Activated CD4-positive, alpha-beta T cell treated with anti-CD3 and anti-CD28 coated beads, Interleukin-2, amount 50 U/mL, for 4 hours (primary cell): ENCODE data around the gene SLC9A4.

ENCODE experiments used
- DNase-seq, 2 experiments: peaks; one replicate each; pipeline ENCODE4 v3.0.0-alpha.2; 2020

The SLC9A4 gene

DNA sequence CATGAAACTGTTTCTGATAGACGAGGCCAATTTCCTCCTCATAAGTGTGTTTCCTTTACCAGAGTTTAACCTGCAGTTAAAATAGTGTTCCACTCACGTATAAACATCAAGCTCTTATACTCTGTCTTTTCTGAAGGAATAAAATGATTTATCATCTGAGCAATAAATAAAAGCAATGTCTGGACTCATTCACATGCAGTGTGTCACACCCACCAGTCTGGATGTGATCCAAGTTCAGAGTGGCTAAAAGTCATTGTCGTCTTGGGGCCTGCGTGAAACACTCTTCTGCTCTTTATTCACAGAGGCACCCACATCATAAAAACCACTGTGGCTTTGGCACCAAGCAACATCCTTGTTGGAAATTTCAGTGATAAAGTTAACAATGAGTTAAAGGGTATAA is 19.5 kb upstream of the SLC9A4 start:
- DNase-seq, result no peak

DNA sequence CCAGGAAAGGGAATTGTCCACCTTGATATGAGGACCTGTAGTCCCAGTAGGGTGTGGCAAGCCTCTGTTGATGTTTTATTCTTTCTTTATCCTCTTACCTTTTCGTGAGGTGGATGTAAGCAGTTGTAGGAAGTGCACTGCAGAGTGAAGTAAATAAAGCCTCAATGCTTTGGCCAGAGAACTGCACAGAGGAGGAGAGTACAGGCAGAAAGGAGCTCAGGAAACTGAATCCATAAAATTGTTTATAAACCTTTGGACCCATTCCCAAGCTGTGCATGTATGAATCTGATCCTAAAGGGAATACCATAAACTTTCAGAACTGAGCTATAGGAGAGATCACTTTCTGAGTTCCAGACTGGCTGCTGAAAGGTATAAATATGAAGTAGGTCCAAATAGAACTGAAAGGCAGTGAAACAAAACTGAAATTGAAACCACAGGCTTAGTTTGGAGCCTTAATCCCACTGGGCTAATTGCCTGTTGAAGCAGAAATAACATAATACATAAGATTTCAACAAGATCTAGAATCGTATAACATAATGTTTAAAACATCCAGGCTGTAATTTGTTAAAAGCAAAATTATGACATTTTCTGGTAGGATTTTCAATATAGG is 17.9 kb upstream of the SLC9A4 start:
- DNase-seq, result no peak

DNA sequence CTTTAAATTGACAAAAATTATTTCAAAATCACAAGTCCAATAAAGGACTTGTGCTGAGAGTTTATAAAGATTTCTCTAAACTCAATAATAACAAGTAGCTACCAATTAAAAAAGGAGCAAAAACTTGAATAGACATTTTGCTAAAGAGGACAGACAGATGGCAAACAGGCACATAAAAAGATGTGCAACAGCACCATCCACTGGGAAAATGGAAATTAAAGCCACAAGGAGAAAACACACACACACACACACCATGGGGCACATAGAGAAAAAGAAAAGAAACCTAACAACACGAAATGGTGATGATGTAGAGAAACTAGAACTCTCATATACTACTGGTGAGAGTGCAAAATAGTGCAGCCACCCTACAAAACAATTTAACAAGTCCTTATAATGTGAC is 12.6 kb upstream of the SLC9A4 start:
- DNase-seq, result no peak

DNA sequence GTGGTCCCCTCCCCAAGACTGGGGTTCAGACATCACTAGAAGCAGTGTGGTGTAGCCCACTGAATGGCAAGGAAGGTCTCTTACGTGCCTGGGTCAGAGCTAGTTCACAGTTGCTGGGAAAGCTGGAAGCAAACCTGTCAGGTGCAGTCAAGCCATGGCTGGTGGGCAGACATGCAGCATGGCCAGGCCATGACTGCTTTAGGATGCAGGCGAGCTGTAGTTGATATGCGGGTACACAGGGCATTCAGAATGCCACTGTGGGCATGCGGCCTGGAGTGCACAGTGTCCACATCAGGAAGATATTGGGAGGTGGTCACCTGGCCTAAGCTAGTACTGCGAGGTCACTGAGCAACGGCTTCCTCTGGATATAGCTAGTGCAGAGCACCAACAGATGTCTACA is 11.8 kb upstream of the SLC9A4 start:
- no peak for DNase-seq

DNA sequence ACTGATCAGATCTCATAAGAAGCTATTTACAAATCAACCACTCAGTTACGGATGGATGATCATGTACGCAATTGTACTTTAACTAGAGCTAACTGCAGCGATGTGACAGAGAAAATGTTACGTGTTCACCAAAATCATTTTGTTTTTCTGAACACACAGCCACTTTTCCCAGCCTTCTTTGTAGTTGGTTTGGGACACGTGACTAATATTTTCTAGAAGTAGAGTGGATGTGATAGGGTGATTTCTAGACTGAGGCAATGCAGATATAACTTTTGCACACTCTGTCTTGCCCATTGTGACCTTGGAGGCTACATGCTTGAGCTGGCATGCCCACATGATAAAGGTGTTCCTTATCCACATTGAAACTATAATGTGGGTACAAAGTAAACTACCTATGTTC is 9.9 kb upstream of the SLC9A4 start:
- no peak for DNase-seq

DNA sequence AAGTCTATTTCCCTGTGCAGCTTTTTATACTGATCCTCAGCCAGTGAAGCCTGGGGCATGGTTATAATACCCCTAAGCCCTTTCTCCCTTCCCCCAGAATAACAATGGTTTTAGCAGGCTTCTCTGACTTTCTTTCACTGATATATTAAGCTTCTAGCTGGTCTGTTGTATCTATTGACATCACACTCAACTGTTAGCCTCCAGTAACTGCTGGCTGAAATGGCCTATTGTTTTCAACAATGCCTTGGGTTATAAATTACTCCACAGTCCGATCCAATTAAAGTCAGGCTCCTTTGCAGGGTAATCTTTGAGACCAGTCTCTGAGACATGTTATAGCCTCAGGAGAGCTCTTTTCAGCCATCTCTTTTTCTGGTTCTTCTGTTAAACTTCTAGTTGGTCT is 2.9 kb upstream of the SLC9A4 start:
- no peak for DNase-seq

DNA sequence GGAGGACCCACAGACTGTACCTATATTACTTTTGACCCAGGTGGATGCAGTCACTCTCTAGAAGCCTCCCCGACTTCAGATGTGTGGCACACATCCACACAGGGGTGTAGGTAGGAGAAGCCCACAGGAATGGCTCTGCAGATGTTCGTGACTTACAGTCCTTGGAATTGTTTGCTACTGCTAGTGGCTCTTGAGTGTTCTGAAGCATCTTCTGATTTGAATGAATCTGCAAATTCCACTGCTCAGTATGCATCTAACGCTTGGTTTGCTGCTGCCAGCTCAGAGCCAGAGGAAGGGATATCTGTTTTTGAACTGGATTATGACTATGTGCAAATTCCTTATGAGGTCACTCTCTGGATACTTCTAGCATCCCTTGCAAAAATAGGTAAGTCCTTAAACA is 605 bp downstream of the SLC9A4 start:
- DNase-seq, result no peak

DNA sequence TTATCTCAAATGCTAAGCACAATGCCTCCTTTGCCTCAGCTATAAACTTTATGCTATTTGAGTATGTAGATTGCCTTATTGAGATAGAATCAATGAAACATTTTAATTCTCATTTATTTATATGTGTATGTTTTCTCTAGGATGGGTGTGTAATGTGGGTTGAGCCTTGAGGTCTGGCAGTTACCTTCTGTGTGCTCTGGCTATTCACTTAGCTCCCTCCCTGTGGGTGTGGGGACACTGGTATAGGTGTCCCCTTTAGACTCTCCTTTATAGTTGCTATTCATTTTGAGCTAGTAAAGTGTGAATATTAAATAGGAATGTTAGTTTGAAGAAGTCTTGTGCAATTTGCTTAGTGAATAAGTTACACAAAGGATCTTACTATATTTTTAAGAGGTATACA is 1.8 kb downstream of the SLC9A4 start:
- DNase-seq, result no peak

DNA sequence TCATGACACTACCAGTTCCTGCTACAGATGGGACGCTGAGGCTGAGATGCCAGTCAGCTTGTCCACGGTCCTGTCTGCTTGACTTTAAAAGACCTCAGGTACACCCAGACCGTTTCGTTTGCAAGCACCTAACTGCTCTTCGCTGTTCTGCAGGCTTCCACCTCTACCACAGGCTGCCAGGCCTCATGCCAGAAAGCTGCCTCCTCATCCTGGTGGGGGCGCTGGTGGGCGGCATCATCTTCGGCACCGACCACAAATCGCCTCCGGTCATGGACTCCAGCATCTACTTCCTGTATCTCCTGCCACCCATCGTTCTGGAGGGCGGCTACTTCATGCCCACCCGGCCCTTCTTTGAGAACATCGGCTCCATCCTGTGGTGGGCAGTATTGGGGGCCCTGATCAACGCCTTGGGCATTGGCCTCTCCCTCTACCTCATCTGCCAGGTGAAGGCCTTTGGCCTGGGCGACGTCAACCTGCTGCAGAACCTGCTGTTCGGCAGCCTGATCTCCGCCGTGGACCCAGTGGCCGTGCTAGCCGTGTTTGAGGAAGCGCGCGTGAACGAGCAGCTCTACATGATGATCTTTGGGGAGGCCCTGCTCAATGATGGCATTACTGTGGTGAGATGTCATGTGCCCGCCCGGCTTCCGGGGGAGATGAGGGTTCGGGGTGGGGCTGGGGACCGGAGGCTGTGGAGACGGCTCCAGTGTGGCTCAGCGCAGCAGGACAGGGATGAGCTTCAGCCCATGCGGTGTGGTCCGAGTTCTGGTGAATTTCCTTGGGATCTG is 5.9 kb downstream of the SLC9A4 start:
- DNase-seq, result no peak

DNA sequence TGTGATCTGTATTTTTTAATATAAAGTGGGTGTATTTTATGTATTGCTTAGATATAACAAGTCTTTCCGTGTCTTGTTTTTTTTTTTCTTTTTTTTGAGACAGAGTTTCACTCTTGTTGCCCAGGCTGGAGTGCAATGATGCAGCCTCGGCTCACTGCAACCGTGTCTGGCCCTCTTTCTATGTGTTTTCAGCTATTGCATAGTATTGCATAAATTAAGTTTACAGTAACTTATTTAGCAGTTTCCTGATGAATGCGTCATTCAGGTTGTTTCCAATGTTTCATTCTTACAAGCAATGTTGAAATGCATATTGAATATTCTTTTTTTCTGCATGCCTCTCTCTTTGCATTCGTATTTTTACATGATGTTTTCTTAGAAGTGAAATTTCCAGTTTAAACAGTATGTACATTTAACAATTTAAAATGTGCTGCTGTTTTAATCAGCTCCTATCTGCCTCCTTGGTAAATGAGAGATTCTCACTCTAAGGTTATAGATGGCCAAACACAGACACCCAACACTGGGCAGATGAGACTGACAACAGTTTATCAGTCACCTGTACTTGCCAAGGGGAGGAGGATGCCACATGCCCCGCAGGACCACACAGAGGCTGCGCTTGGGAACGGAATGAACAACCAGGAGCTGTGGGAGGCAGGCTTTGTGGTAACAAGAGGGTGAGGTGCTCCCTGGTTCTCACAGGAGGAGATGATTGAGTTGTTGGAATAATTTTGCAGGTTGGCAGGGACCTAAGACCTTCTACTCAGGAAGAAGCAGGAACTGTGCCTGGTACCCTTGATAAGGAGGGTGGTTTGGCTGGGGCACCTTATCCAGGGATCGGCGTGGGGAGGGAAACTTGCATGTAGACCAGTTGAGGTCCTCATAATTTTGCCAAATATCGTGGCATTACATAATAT is 7.5 kb downstream of the SLC9A4 start:
- DNase-seq, result no peak

DNA sequence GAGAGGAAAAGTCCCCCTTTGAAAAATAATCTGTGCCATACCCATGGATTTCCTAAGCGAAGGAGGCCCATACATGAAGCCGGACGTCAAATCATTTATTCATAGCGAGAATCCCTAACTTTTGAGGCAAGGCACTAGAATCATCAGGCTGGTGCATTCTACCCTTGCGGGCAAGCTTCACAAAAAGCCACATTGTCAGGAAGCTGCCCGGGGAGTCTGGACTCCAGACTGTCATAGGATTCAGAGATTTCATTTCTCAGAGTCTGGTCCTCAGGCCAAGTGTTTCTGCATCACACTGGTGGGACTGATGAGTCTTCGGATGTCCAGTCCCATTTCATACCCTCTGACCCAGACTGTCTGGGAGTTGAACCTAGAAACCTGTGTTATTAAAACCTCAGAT is 8.9 kb downstream of the SLC9A4 start:
- DNase-seq, result no peak

DNA sequence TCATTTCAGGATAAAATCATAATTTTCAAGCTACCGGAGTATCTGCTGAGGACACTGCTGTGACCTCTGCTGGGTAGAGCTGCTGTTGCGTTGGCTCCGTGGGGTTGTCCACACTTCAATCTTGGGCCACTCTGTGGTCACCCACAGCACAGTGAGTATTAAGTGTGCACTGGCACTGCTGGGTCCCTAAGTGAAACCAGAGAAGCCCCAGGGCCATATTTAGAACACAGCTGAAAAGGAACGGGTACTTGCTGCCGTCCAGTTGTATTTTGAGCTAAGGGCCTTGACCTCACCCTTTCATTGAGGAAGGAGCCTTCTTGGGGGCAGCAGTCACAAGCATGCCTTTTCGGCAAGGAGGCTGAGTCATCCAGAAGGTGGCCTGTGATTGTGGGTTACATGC is 10.1 kb downstream of the SLC9A4 start:
- no peak for DNase-seq

DNA sequence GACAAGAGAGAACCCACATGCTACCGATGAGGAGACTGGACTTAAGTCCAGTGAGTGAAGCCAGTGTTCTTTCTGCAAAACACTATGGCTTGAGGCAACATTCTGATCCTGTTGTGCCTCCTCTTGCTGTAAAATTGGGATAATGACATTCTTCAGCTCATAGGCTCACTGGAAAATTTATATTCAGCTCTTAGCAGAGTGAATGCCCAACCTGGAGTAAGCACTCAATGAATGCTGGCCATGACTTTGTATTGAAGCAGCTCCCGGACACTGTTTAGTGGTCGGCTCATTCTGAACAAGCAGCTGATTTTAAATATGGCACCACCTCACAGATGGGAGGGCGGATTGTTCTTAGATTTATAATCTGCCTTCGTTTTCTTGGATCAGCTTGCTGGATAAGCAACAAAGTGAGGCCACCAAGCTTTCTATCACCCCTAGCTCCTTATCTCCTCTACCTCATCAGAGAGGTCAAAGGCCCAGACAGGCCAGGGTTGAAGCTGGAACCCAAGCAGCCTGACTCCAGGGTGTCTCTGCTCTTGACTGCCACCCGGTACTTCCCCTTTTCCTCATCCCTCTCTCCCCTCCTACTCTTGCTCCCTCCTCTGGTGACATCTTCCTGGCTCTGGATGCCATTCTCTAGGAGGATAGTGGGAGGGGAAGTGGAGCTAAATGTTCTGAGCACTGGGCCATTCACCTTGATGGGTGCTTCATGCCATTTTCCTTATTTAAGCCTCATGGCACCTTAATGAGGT is 11.5 kb downstream of the SLC9A4 start:
- DNase-seq, result no peak

DNA sequence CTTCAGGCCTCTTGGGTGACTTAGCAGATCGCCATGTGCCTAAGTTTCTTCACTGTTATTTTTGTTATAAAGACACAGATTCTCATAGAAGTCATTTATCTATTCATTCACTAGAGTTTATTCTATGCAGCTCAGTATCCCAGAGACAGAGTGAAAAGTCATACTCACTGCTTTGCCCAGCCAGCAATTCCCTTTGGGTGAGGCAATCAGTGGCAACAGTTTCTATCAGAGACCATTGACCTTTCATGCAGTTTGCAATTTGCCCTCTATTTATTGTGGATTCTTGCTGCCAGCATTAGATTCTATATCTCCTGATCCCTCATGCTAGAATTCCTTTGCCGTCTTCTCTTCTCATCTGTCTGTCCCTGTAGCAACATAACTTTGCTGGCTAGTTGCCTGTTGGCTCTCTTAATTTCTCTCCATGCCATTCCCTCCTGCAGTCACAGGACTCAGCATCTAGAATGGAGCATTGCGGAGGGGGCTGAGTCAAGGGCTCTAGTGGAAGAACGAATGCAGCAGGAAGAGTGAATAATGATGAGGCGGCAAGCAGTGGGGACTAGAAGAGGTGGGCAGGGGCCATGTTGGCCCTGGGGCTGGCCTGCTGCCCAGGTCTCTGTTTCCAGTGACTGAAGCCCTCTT is 12.2 kb downstream of the SLC9A4 start:
- no peak for DNase-seq

DNA sequence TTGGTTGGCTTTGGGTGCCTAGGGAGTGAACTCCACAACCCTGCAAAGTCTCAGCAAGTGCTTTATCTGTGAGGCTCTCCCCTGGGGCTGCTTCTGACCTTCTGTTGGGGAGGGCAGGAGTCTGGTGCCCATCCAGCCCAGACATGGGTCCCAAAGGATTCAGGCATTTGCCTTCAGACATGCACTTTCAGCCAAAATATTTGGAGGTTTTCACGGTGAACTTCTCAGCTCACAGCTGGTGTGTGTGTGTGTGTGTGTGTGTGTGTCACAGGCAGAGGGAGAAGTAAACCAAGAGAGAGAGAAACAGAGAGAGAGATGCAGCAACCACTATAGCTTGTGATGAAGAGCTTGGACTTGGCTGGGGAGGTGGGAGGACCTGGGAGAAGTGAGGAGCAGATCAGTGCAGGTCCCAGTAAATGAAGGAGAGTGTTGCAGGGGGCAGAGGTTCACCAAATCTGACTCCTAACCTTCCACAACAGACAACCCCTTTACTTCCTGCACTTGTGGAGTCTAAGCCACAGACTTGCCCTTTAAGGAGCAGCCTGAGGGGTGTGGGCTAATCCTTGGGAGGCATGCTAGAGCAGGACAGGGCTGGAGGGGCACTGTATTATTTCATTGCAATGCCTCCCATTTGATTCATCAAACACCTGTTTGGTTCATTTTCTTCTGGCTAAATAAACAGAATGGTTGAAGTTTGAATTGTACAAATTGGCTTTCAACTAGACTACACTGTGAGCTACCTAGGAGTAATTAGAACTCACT is 14.1 kb downstream of the SLC9A4 start:
- DNase-seq, result no peak

DNA sequence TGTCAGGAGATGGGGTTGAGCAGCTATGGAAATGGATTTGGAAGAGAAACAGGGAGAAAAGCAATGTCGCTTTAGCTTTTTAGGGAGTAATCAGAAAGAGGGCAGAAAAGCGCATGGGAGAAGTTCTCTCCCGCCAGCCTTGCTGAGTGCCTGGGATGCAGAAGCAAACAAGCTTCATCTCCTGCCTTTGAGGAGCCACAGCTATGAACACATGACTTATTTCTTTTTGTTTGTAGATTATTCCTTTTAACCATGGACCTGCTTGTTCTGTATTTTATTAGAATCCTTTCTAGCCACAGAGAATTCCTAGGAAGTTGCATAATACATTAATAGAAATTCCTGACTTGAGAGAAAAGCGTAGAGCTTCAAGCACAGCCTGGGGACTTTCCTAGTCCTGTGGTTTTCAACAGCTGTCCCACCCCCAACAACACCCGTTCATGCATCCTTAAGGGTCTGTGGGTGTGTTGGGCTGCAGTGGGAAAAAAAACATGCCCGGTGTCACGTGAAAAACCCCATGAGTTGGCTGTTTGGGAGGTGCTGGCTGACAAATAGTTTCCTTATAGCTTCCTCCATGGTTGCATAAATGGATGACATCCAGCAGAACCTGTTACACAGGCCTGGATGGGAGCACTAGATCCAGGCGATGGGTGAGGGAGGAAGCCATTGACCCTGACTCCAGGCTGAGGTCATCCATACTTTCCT is 14.9 kb downstream of the SLC9A4 start:
- no peak for DNase-seq

DNA sequence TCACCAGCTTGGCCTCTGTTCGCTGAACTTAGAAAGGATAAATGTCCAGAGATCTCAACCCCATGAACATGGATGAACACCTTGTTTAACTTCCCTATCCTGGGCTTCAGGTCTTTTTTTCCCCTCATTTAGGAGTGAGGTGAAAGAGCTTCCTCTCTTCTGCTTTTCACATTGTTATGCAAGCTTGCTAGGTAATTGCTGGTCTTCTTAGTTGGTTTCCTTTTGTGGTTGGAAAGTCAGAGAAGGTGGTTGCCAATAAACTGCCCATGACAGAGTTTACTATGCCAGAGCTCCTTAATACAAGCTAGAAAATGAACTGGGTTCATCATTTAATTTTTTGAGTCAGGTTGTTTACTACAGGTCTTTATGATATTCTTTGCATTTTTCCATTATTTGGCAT is 16.6 kb downstream of the SLC9A4 start:
- DNase-seq, result no peak

DNA sequence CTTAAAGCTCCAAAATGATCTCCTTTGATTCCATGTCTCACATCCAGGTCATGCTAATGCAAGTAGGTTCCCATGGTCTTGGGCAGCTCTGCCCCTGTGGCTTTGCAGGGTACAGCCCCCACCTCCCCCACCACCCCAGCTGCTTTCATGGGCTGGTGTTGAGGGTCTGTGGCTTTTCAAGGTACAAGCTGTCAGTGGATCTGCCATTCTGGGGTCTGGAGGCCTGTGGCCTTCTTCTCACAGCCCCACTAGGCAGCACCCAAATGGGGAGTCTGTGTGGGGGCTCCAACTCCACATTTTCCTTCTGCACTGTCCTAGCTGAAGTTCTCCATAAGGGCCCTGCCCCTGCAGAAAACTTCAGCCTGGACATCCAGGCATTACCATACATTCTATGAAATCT is 19.0 kb downstream of the SLC9A4 start:
- DNase-seq, result no peak

DNA sequence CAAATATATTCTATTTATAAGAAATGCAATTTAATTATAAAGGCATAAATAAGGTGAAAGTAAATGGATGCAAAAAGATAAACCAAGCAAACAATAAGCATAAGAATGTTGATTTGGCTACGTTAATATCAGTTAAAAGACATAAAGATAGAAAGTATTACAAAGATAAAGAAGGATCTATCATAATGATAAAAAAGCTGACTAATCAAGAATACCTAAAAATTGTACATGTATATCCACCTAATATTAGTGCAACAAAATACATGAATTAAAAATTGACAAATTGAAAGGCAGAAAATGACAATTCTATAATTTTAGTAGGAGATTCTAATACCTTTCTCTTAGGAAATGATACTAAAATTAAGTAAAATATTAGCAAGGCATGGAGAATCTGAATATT is 21.5 kb downstream of the SLC9A4 start:
- no peak for DNase-seq

DNA sequence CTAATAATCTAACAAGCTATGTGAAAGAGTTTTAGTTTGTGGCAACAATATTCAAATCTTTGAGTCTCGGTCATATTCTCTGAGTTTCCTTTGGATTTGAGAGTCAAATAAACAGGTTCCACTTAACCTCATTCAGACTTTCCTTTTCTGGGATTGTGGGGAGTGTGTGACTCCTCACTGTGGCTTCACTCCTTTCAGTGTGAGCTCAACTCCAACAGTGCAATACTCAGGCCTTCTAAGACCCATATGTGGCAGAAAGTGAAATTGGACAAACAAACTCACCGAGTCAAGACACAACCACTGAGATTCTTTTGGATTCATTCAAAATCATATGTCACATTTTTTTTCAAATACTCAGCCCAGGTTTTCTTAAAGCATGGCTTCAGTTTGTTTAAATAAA is 25.4 kb downstream of the SLC9A4 start:
- DNase-seq, result no peak

DNA sequence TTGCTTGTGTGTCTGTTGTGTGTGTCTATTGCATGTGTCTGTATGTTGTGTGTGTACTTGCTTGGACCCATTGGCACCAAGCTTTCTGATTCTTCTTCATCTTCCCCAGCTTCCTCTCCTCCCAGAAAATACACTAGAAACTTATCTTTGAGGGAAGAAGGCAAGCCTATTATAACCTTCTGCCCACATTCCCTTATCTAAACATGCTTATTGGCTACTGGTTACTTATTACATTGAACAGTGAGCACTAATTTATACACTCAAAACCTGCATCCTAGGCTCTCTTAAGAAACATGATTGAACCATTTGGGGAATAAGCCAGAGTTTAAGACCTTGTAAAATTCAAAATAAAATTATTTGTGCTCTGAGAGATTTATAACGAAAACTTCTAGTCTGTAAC is 26.5 kb downstream of the SLC9A4 start:
- DNase-seq, result no peak
